Measurements from ENCODE around the gene ZNF747.

- TF ChIP-seq SP1 (IDR thresholded peaks at IDR 0.05) (no peak), BHLHE40 (IDR thresholded peaks at IDR 0.05; ENCODE audit: borderline replicate concordance) (no peak), FOXA1 (IDR thresholded peaks at IDR 0.05) (no peak), ARNT (IDR thresholded peaks at IDR 0.05) (no peak), FOXK2 (IDR thresholded peaks at IDR 0.05) (no peak), CTBP1 (IDR thresholded peaks at IDR 0.05; ENCODE audit: borderline replicate concordance) (no peak), FOXM1 (IDR thresholded peaks at IDR 0.05; ENCODE audit: borderline replicate concordance) (no peak), ZNF384 (IDR thresholded peaks at IDR 0.05) (no peak), HDGF (IDR thresholded peaks at IDR 0.05; ENCODE audit: borderline replicate concordance) (no peak), LEF1 (IDR thresholded peaks at IDR 0.05; ENCODE audit: borderline replicate concordance) (no peak), PKNOX1 (IDR thresholded peaks at IDR 0.05) (no peak)
Measured at GRCh38 chr16:30532285-30533145, 2.1 kb downstream of the ZNF747 start.

Measured in HEK293T (cell line).